GM12875 (cell line): ENCODE measurements around the gene MAGI2.

Experiments
- H3K4me3 ChIP-seq: one replicate; pipeline ENCODE4 v1.5.1; 2011; ENCODE audit warnings: low read depth, low read length, control low read depth
- TF ChIP-seq, protein P1 (sequence below): IDR thresholded peaks from 2 replicates; pipeline ENCODE4 v1.5.1; 2011; ENCODE audit warnings: low read depth, mild to moderate bottlenecking, control low read depth, inconsistent platforms, low read length, moderate library complexity, borderline replicate concordance; ENCODE audit not compliant: insufficient read depth

MAGI2 gene

DNA sequence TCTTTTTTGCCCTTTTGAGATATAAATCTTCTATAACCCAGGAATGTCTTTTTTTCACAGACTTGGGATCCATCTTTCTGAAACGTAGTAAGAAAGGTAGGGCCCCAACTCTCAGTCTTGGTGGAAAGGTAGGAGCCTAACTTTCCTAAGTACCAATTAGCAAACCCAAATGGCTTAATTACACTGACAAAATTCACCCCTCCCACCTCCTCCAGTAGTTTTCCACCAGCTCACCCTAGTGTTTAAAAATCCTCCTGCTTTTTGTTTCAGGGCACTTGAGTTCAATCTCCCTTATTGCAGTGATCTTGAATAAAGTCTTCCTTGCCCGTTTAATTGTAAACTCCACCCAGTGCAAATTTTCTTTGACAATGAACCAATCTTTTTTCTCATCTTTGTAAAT lies 1054.9 kb downstream of the MAGI2 start:
- TF ChIP-seq, protein P1, sequence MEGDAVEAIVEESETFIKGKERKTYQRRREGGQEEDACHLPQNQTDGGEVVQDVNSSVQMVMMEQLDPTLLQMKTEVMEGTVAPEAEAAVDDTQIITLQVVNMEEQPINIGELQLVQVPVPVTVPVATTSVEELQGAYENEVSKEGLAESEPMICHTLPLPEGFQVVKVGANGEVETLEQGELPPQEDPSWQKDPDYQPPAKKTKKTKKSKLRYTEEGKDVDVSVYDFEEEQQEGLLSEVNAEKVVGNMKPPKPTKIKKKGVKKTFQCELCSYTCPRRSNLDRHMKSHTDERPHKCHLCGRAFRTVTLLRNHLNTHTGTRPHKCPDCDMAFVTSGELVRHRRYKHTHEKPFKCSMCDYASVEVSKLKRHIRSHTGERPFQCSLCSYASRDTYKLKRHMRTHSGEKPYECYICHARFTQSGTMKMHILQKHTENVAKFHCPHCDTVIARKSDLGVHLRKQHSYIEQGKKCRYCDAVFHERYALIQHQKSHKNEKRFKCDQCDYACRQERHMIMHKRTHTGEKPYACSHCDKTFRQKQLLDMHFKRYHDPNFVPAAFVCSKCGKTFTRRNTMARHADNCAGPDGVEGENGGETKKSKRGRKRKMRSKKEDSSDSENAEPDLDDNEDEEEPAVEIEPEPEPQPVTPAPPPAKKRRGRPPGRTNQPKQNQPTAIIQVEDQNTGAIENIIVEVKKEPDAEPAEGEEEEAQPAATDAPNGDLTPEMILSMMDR: no peak
- H3K4me3 ChIP-seq: no peak overlapping the region

DNA sequence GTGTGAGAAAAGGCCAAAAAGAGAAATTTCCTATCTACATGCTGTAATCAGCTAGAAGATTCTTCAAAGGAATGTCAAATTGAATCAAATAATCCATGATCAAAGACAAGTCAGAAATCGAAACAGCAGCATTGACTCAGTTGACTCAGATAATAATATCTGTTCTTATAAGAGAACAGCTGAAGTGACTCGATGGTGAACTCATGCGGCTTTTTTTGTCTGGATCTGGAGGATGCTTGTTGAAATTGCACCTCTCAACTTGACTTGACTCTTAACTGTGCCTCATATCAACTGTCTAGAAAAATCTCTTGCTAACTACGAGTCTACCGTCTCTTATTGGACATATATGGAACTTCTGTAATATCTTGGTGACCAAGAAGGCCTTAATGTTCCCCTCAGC lies 1055.4 kb downstream of the MAGI2 start:
- TF ChIP-seq, protein P1: no peak
- H3K4me3 ChIP-seq: no peak overlapping the region

DNA sequence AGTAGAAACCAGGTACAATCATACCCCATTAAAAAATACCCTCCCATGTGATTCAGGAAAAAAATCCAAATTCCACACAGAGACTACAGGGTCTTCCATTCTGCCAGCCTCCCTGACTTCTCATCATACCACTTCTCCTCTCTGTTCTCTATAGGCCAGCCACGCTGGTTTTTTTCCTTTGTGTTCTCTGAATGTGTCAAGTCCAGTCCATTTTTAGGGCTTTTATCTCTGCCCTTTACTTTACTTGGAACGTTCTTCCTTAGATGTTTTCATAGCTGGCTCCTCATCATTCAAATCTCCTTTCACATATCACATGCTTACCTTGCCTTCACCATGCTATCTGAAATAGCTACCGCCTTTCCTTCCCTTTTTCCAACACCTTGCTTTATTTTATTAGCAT lies 1057.3 kb downstream of the MAGI2 start:
- TF ChIP-seq, protein P1: no peak
- no peak overlapping the region for H3K4me3 ChIP-seq

DNA sequence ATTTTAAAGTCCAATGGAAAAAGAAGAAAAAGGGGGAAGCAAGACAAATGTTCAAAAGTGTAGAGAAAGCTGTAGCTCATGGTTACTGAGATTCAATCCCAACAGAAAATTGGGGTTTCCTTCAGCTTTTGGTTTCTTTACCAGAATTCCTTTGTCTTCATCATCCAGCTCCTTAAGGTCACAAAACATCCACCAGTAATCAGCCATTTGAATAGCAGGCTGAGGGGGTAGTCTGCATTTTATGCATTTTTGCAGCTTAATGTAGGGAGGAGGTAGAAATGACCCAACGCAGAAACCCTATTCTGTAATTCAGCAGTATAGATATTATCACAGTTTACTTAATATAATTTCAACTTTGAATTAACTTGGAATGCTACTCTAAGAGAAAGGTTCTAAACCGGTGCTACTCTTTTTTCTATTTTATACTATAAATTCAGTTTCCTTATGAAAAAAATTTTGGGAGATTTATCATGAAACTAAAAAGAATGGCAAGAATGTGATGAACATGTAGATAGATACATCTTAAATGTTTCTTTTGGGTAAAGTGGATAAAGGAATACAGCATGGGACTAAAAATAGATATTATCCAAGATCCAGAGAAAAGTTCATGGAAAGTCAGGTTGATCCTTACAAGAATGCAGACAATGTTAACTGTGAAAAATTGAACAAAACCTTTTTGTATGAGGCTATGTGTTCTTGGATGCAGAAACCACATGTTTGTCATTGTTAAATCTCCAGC lies 1058.0 kb downstream of the MAGI2 start:
- TF ChIP-seq, protein P1: no peak
- H3K4me3 ChIP-seq: no peak overlapping the region

DNA sequence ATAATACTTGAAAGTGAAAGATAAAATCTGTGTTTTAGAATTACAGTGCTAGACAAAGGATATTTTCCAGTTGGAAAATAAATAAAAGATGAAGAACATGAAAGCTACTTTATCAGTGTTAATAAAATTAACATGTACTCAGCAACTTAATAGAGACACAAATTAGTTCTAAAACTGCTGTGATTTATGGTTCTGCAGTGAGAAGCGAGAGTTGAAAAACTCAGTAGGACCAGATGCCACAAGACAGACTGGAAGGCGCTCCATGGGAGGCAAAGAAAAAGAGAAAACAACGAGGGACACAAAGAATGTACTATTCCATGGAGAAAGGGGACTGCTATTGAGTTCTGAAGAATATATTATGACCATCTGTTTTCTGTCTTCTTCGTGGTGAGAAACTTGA lies 1064.4 kb downstream of the MAGI2 start:
- TF ChIP-seq, protein P1: no peak
- no peak overlapping the region for H3K4me3 ChIP-seq

DNA sequence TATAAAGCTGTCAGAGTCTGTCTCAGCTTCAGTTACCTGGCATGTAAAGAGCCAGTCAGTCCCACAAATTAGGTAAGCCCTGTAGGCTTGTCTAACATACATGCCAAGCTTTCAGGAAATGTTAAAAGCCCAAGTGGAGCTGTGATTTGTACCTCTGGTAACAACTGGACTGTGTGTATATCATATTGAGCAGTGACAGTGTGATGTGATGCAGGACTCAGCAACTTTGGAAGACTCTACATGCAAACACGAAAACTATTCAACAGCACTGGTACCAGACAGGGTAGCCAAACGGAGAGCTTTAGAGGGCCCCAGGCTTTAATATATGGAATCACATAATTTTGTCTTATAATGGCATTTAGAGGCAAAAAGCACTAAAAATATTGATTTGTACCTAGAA lies 1066.9 kb downstream of the MAGI2 start:
- H3K4me3 ChIP-seq: no peak overlapping the region
- TF ChIP-seq, protein P1: no peak

DNA sequence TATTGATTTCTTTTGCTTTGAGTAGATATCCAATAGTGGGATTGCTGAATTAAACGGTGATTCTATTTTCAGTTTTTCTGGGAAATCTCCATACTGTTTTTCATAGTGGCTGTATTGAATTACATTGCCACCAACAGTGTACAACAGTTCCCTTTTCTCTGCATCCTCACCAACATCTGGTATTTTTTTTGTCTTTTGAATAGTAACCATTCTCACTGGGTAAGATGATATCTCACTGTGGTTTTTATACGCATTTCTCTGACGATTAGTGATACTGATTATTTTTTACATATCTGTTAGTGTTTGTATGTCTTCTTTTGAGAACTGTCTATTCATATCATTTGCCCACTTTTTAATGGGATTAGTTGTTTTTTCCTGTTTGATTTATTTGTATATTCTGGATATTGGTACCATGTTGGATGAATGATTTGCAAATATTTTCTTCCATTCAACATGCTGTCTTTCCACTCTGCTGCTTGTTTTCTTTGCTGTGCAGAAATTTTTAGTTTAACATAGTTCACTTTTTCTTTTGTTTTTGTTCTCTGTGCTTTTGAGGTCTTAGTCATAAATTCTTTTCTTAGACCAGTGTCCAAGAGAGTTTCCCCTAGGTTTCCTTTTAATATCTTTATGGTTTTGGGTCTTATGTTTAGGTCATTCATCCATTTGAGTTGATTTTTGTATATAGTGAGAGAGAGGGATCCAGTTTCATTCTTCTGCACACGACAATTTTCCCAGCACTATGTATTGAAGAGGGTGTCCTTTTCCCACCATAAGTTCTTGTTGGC lies 1070.2 kb downstream of the MAGI2 start:
- TF ChIP-seq, protein P1: no peak
- no peak overlapping the region for H3K4me3 ChIP-seq
